Stimulated activated CD4-positive, alpha-beta T cell treated with anti-CD3 and anti-CD28 coated beads, TNF-alpha, amount 100 ng/mL, for 1 hour (primary cell): ENCODE results near the gene ARL3.

Experiments used
- DNase-seq, 3 donors: peaks; one replicate each; pipeline ENCODE4 v3.0.0-alpha.2; 2020; ENCODE audit warnings: low read depth in 3 of 3, low spot score in 1 of 3

ARL3 gene

GRCh38 chr10:102642736-102643335, 71.4 kb downstream of the ARL3 start:
- DNase-seq: peak in 1 of 3 donors; percentile 28

GRCh38 chr10:102641880-102642735, 72.1 kb downstream of the ARL3 start:
- peak; percentile 95 to 97 (median 96) for DNase-seq

- no peak for DNase-seq
Observed at GRCh38 chr10:102641402-102641801, 72.8 kb downstream of the ARL3 start.

- no peak for DNase-seq
Observed at GRCh38 chr10:102639537-102639936, 74.7 kb downstream of the ARL3 start.

GRCh38 chr10:102635377-102635776, 78.8 kb downstream of the ARL3 start:
- no peak for DNase-seq

DNA sequence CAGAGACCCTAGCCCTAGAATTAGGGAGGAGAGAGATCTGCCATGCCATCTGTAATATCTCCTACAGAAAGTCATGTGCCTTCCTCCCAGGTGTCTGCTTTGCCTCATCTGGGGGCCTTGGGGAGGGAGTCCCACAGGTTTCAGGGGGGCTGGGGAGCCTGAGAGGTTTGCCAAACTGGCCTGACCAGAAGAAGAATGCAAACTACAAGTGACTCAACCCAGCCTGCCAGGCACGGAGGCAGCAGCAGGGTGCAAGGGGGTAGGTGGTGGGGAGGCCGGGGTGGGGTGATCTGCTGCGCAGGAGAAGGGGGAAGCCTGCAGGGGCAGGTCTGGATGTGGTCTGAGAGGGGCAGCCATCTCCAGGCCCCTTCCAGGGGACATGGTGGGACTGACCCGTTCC, 79.5 kb downstream of the ARL3 start:
- DNase-seq: no peak

- no peak for DNase-seq
Observed at GRCh38 chr10:102633848-102634247, 80.3 kb downstream of the ARL3 start.

GRCh38 chr10:102633287-102633686, 80.9 kb downstream of the ARL3 start:
- no peak for DNase-seq

GRCh38 chr10:102632394-102633111, 81.6 kb downstream of the ARL3 start:
- DNase-seq: no peak

DNA sequence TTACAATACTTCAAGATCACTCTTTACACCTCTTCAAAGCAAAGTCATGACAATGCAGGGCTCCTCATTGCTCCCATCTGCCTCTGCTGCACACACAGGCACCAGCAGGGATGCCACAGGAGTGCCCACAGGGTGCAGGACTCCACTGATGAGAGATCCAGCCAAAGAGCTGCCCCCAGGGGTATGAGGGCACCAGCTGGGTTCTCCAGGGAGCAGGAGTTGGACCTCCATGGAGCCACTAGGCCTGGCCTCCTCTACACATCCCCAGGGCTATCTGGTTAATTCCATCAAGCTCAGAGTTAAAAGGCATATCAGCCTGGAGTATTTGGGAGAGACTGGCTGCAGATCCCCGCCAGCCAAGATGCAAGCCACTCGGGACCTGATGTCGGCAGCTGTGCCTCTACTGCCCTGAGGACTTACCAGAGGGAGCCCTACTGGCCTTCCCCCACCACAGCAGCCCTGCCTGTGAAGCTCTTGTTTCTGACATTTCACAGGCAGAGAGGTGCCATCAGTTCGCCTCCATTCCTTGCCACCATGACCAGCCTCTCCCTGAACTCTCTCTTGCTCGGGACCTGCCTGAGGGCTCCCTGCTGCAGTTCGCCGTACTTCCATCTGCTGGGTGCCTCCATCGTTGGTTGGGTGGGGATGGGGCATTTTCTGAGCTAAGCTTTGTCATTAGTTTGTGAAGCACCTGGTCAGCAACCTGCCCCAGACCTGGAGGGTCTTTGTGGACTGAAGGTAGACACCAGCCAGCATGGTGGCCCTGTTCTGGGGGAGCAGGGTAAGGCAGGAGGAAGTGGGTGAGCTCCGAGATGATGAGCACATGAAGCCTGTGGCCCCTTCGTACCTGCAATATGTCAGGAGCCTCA, 82.4 kb downstream of the ARL3 start:
- DNase-seq: no peak

DNA sequence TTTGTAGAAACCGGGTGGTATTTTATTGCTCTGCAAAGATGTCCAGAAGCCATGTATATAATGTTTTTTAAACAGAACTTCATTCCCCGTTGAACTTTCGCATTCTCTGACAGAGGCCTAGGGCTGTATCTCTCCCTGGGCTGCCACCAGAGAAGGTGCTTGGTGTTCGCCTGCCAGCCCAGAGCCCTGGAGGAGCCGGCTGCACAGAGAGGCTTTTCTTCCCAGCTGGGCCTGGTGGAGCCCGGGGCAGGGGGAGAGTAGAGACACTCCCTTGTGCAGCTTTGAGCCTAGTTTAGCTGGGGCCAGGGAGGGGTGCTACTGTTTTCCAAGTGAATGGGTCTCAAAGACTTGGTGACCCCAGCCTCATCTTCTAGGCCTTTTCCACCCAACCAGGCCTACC, 83.5 kb downstream of the ARL3 start:
- DNase-seq: no peak

DNA sequence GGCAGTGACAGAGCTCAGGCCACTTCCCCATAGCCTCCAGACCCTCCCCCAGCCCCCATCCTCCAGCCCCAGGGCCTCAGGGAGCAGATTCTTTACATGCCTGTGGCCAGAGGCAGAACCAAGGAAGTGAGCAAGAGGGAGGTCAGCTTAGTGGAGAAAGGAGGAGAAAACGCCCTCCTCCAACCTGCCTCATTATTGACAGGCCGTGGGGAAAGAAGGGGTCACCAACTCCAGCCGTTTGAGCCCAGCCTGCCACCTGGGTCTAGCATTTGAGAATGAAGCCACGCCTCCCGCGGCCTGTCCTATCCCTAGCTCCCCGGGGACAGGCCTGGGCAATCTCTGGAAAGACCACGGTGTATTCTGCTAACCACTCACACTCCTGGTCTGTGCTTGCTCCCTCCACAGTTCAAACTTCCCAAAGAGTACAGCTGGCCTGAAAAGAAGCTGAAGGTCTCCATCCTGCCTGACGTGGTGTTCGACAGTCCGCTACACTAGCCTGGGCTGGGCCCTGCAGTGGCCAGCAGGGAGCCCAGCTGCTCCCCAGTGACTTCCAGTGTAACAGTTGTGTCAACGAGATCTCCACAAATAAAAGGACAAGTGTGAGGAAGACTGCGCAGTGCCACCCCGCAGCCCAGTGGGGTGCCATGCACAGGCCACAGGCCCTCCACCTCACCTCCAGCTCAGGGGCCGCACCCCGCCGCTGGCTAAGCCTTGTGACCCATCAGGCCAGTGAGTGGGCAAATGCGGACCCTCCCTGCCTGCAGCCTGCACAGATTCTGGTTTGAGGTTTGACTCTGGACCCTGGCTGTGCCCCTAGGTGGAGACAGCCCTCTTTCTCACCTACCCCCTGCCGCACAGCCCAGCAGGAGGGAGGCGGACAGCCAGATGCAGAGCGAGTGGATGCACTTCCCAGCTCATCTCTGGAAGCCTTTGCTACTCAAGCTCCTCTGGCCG, 84.3 kb downstream of the ARL3 start:
- no peak for DNase-seq

GRCh38 chr10:102628451-102628911, 85.7 kb downstream of the ARL3 start:
- no peak for DNase-seq

DNA sequence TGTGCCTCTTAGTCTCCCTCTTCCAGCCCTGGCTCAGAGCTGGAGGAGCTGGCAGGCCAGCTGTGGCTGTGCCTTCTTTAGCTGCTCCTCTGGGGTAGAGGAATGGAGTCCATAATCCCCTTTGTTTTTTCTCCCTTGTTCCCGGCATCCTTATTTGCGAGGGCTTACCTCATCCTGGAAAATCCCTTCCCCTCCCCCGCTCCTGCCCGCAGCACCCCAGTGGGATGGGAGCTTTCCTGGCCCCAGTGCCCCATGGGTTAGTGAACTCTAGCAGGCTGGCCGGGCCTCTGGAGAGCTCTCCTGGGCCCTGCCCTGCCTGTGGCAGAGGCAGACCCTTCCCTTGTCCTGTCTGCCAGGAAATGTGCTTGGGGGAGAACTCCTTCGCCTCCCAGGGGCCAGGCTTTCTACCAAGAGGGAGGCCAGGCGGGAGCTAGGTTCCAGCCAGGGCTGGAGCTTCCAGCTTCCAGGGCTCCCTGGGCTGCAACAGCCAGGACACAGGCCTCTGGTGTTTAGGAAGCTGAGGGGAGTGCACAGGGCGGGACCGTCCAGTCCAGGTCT, 86.4 kb downstream of the ARL3 start:
- no peak for DNase-seq

- DNase-seq: no peak
Observed at GRCh38 chr10:102627291-102627735, 86.9 kb downstream of the ARL3 start.

DNA sequence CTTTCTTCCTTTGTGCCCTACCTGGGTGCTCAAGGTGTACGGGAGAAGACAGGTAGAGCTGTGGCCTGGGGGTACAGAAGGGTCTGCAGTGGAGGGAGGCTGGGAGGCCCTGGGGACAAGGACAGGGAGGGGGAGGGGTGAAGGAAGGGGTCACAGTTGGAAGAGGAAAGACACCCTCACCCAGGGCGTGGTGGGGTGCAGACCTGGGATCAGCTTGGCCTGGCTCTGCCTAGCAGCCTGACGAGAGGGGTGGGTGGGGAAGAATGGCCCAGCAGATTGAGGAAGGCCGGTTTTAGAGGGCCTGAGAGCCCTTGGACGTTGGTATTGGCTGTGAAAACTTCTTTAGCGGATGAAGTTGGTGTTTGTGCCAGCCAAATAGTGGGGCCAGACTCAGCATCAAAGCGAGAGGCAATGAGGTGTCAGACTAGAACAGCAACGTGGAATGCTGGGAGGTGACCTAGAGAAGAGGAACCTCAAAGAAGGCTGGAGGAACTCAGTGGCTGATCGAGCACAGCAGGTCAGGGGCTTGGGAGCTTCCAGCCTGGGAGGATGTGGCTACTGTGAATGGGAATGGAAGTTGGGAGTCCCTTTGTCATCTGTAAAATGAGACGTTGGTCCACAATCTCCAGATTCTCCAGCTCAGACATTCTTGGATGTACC, 88.0 kb downstream of the ARL3 start:
- no peak for DNase-seq

DNA sequence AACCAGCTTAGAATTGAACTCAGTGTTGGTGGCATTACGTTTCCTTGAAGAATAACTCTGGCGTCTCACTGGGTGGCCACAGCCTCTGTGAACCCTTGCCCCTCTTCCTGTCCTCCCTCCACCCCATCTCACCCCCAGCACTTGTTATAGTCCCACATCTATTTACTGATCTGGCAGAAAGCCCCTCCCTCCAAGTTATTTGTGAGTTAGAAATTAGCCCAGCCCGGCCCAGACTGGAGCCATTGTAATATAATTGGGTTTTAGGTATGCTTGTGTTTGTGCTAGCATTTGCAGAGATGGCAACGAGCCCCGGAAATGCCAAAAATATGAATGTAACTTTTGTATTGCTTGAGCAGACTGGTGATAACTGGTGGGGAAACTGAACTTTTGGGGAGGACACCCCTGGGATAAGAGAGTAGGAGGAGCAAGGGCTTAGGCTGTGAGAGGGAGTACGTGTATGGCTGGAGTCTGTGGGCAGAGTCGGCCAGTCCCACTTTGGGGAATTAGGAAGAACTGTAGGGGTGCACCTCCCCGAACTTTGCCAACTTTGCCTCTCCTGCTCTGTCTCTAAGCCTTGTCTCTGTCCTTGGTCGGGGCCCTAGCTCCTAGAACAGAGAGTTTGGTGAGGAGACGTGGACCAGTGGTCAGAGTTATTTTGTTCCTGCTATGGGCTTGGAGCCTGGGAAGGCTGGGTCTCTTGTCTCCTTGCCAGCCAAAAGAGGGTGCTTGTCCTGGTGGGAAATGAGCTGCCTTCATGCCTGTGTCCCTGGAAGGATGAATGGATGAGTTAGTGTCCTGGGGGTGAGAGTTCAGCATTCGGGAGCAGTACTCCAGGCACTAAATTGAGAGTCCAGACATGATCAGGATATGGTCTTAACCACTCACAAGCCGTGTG, 89.2 kb downstream of the ARL3 start:
- no peak for DNase-seq

- no peak for DNase-seq
Observed at GRCh38 chr10:102624094-102624493, 90.1 kb downstream of the ARL3 start.
